HuH-7.5 (cell line): Measurements from ENCODE around the gene GJA4.
"Not testable (repeated sequence)": the region's sequence is repeated elsewhere in the genome, so short reads cannot be mapped to it uniquely, and the experiment has no call there.

Source experiments
- DNase-seq: peaks from one replicate; pipeline ENCODE4 v3.0.0; 2011; ENCODE audit warnings: low spot score

The GJA4 gene

DNA sequence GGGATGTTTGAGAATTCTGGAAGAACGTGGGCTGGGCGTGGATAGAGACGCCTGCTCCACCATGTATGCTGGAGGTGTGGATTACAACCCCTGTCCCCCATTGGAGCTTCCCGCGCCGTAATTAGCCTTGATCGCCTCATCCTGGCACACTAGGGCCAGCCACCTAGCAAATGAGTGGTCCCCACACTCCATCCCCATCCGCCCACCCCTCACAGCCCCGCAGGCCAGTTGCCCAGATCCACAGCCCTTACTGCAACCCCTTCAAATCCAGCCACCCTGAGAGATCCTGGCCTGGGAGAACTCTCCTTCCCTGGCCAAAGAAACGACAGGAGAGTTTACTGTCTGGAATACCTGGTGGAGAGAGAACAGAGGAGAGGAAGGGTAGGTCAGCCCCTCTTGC is 375 bp upstream of the GJA4 start:
- no peak for DNase-seq

GRCh38 chr1:34794001-34794789 is 1.4 kb downstream of the GJA4 start:
- no peak for DNase-seq

DNA sequence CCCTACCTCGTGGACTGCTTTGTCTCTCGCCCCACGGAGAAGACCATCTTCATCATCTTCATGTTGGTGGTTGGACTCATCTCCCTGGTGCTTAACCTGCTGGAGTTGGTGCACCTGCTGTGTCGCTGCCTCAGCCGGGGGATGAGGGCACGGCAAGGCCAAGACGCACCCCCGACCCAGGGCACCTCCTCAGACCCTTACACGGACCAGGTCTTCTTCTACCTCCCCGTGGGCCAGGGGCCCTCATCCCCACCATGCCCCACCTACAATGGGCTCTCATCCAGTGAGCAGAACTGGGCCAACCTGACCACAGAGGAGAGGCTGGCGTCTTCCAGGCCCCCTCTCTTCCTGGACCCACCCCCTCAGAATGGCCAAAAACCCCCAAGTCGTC is 2.0 kb downstream of the GJA4 start:
- no peak for DNase-seq

DNA sequence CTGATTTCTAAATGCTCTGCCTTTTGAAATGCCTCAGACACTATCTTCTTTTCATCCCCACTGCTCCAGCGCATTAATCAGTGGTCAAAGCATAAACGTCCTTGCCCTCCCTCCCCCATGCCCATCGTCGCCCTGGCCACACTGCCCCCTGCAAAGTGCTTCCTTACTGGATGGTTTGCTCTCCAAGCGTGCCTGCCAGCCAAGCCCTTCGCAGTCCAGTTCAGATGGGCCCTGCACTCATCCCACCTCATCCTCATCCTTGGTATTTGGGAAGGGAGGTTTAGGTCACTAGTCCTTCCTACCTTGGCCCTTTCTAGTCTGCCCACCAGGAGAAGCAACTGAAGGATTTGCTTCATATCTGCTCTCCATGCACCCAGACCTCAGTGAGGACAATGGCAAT is 3.1 kb downstream of the GJA4 start:
- DNase-seq: no peak

DNA sequence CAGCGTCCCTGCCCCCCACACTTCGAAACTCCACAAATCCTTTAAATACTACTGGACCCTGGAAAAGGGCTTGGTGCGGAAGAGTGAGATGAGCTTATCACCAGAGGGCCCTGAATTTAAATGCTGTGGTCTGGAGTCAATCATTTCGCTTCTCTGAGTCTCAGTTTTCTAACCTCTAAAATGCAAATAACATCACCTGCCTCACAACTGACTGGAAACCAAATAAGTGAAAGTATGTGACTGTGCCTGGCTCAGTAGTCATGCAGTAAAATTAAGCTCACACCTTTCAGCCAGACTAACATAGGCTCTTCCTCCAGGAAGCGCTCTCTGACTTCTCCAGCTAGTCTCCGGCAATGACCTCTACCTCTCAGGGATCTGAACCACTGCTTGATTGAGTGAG is 4.2 kb downstream of the GJA4 start:
- DNase-seq: no peak

DNA sequence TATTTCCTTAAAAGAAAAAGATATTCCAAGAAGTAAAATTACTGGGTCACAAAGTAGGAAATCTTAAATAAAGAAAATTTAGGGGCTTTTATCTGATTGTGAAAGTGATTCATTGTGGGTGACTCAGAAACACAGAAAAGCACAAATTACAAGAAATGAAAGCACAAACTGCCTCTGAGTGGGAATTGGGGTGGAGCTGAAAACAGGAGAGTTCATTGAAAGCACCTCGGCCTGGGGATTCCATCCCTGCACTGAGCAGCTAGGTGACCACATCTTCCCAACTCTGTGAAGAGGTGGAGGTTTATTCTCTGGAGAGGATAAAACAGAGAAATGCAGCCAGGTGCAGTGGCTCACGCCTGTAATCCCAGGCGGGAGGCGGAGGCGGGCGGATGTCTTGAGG is 7.4 kb downstream of the GJA4 start:
- no peak for DNase-seq

DNA sequence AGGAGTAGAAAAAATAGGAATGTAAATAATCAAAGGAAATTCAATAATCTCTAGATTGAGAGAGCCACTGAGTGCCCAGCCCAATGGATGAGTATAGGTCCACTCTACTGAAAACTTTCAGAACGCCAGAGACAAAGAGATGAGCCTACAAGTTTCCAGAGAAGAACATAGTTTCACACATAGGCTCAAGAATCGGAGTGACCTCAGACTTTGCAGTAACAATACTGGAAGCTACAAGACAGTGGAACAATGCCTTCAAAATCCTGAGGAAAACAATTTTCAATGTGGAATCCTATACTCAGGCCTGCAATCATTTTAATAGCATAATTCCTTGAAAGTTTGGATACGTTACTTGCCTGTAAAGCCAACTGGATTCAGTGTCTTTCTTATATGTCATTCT is 11.0 kb downstream of the GJA4 start:
- DNase-seq: no peak

GRCh38 chr1:34806396-34806795 is 13.6 kb downstream of the GJA4 start:
- no peak for DNase-seq

DNA sequence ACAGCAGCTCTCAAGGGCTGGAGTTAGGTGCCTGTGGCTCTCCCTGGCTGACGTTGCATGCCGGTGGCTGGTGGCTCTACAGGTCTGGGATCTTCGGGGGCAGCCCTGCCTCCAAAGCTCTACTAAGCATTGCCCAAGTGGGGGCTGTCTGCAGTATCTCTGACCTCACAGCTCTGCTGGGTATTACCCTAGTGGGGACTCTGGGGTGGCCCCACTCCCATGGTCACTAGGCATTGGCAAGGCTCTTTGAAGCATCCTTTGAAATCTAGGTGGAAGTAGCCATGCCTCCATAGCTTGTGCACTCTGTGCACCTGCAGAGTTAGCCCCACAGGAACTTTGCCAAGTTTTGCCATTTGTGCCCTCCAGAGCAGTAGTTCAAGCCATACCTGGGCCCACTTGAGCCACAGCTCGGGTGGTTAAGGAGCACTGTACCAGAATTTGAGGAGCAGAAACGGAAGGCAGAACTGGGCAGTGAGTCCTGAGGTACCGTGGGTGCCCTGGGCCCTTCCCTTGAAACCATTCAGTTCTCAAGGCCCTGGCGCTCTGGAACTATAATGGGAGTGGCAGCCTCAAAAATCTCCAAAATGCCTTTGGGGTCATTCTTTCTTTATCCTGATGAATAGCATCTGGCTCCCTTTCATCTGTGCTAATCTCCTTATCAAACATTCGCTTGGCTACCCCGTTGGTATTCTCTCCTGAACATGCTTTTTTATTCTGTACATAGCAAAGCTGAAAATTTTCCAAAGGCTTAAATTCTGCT is 15.4 kb downstream of the GJA4 start:
- DNase-seq: no peak

DNA sequence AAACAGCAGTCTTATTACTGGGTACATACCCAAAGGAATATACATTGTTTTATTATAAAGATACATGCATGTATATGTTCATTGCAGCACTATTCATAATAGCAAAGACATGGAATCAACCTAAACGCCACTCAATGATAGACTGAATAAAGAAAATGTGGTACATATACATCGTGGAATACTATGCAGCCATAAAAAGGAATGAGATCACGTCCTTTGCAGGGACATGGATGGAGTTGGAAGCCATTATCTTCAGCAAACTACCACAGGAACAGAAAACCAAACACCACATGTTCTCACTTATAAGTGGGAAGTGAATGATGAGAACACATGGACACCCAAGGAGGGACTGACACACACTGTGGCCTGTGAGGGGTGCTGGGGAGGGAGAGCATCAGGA is 18.0 kb downstream of the GJA4 start:
- not testable (repeated sequence) for DNase-seq

GRCh38 chr1:34816332-34816731 is 23.5 kb downstream of the GJA4 start:
- DNase-seq: no peak

GRCh38 chr1:34816778-34817177 is 24.0 kb downstream of the GJA4 start:
- DNase-seq: no peak

GRCh38 chr1:34818862-34819261 is 26.1 kb downstream of the GJA4 start:
- DNase-seq: not testable (repeated sequence)

- no peak for DNase-seq
Observed at GRCh38 chr1:34822202-34822601, 29.4 kb downstream of the GJA4 start.

- no peak for DNase-seq
Observed at GRCh38 chr1:34824817-34825454, 32.1 kb downstream of the GJA4 start.

DNA sequence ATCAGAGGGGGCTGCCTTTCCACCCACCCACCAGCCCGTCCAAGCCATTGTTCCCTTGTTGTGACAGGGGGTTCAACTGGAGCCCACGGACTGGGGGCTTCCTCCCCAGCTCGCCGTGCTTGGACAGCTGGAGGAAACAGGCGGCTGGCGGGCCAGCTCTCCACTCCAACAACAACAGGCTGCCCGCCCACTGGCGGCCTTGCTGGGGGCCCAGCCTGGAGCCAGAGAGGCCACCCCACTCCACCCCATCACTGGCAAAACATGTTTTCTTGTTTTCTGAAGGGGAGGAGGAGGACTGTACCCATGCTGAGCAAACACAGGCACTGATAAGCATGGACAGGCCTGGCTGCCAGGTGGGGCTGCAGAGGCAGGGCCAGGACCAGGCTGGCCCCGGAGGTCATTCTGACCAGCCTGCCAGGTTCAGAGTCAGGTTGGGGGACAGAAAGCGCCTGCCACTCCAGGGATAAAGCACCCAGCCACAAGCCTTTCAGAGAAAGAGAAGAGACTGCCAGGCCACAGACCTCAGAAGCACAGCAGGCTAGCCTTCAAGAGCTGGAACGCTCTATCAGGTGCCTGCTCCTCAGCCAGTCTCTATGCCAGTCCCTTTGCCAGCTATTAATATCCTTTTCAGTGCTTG is 32.8 kb downstream of the GJA4 start:
- DNase-seq: peak; percentile 35

- DNase-seq: no peak
Observed at GRCh38 chr1:34827341-34827941, 34.6 kb downstream of the GJA4 start.

DNA sequence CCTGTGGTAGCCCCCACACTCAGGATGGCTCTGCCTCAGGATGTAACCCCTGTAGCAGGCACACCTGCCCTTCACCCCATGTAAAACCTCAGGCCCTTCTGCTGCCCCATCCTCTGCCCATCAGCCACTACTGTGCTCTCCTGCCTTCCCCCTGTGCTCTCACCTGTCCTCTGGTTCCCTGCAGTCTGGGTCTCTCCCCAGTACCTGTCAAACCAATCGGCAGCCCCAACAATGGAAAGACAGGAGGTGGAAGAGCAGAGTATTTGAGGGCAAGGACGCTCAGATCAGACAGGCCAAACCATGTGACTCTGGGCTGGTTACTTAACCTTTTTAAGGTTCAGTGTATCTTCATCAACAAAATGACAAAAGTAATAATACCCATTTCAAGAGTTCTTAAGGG is 35.8 kb downstream of the GJA4 start:
- DNase-seq: no peak

DNA sequence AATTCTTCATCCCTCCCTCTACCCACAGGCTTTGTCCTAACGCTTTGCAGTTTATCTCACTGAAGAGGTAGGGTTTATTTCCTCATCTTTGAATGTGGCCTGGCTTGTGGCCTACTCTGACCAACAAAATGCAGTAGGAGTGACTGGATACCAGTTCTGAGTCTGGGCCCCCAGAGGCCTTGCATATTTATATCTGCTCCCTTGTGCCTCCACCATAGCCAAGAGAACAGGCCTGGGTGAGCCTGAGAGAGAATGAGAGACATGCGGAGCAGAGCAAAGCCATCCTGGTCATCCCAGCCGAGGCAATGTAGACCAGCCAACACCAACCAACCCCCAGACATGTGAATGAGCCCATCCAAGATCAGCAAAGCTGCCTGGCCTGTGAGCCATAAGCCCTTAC is 36.5 kb downstream of the GJA4 start:
- DNase-seq: no peak

DNA sequence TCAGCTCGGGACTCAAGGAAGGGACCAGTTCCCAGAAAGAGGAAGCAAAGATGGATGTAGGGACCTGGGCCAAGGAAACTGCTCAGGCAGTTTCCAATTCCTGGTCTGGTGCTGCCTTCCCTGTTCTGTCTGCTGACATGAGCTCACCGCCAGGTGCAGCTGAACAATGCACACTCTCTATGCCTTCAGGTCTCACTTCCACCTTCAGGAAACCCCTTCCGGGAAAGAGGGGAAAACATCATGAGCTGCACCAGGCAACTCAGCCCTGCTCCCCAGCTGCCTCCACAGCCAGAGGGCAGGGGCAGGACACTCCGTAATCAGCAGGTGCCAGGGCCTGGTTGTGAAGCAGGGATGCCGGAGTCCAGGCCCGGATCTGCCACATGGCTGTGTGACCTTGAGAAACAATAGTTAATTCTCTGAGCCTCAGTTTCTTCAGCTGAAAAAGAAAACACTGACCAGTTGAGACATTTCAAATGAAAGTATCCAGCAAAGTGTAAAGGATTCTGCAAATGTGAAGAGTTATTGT is 39.0 kb downstream of the GJA4 start:
- DNase-seq: no peak

DNA sequence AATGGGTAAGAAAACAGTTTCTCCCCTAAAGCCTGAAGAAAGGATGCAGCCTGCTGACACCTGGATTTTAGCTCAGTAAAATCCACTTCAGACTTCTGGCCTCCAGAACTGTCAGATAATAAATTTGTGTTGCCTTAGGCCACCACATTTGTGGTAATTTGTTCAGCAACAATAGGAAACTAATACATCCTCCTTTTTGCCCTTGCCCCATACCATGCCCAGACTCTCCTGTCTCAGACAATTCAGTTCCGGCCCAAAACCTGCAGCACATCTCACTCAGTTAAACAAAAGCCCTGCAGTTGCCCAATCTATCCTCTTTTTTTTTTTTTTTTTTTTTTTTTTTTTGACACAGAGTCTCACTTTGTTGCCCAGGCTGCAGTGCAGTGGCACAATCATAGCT is 40.9 kb downstream of the GJA4 start:
- no peak for DNase-seq
